Mesodermal cell (in vitro differentiated cells): ENCODE results near the gene GPR101. TPM values are rescaled to one million over a fixed set of nuclear protein-coding genes. Genes with fewer than 3 reads are reported as not detected.

Source experiments
- H3K27ac ChIP-seq: 2 replicates; pipeline ENCODE4 v1.7.0; 2013; ENCODE audit warnings: mild to moderate bottlenecking, low read depth, low read length, moderate library complexity; ENCODE audit not compliant: severe bottlenecking
- H3K36me3 ChIP-seq: 2 replicates; pipeline ENCODE4 v1.7.1; 2013; ENCODE audit warnings: mild to moderate bottlenecking, low read length, moderate library complexity; ENCODE audit not compliant: control insufficient read depth, insufficient read depth
- H3K4me1 ChIP-seq: one replicate; pipeline ENCODE4 v1.7.1; 2013; ENCODE audit warnings: mild to moderate bottlenecking, low read length; ENCODE audit not compliant: insufficient read depth, control insufficient read depth, poor library complexity, severe bottlenecking
- H3K4me3 ChIP-seq: 2 replicates; pipeline ENCODE4 v1.7.0; 2013; ENCODE audit warnings: low read length, control low read depth, mild to moderate bottlenecking; ENCODE audit not compliant: insufficient read depth, poor library complexity, severe bottlenecking; ENCODE audit errors: extremely low read depth
- H3K9me3 ChIP-seq: 2 replicates; pipeline ENCODE4 v1.7.1; 2013; ENCODE audit warnings: mild to moderate bottlenecking, low read length, moderate library complexity; ENCODE audit not compliant: control insufficient read depth
- WGBS, 2 experiments: methylation state at CpG; one replicate each; pipeline ENCODE4 v1.1.5; 2013; ENCODE audit warnings: missing lambda C conversion rate in 2 of 2; ENCODE audit not compliant: insufficient coverage in 2 of 2; 5-methylcytosine and 5-hydroxymethylcytosine counted together
- polyA plus RNA-seq, 2 experiments: library from polyadenylated mRNA; stranded (reverse); fragments of 50-300 nt; gene quantifications; one replicate each; pipeline ENCODE4 v1.2.3, GENCODE V29; 2013

Gene GPR101
- polyA plus RNA-seq (2013, experiment 1 of 2), result not detected
- not detected for polyA plus RNA-seq (2013, experiment 2 of 2)

- H3K4me3 ChIP-seq, result no peak within 1 kb of the TSS
- H3K4me1 ChIP-seq, result no peaks in the 10 kb centered on the region
- H3K36me3 ChIP-seq, result no peaks in the 10 kb centered on the region
- WGBS, 2 experiments, result 10% methylated on average over 11 of the region's 68 CpGs; no CpG with 5 or more reads in 1 of the 2 experiments
- no peaks in the 10 kb centered on the region for H3K9me3 ChIP-seq
- H3K27ac ChIP-seq, result no peak within 1 kb of the TSS
These were observed at the start of gene GPR101 for GRCh38 chrX:137033774-137034507. Gene GPR101 (minus strand): TSS chrX:137033995. CDS start chrX:137031674, 2,321 bp downstream.

- WGBS, 2 experiments, result 100% methylated on average over 1 of the region's 2 CpGs
- no peaks in the 10 kb centered on the region for H3K36me3 ChIP-seq
These were observed 47.4 kb upstream of the GPR101 start for GRCh38 chrX:137081239-137081638.

GRCh38 chrX:137072396-137072795 lies 38.6 kb upstream of the GPR101 start:
- H3K4me3 ChIP-seq, result no peak overlapping the region
- WGBS, 2 experiments, result no CpG with 5 or more reads among the region's 1 CpG
- H3K9me3 ChIP-seq, result no peaks in the 10 kb centered on the region
- H3K36me3 ChIP-seq, result no peaks in the 10 kb centered on the region
- H3K27ac ChIP-seq, result no peak overlapping the region
- H3K4me1 ChIP-seq, result no peaks in the 10 kb centered on the region

More at GRCh38 chrX:137081239-137081638, 47.4 kb upstream of the GPR101 start:
- no peaks in the 10 kb centered on the region for H3K4me1 ChIP-seq
- H3K4me3 ChIP-seq, result no peak overlapping the region
- H3K9me3 ChIP-seq, result no peaks in the 10 kb centered on the region
- H3K27ac ChIP-seq, result no peak overlapping the region

- no peaks in the 10 kb centered on the region for H3K9me3 ChIP-seq
- WGBS, 2 experiments, result no CpG with 5 or more reads among the region's 2 CpGs
- no peak overlapping the region for H3K4me3 ChIP-seq
- no peaks in the 10 kb centered on the region for H3K36me3 ChIP-seq
- no peak overlapping the region for H3K27ac ChIP-seq
- no peaks in the 10 kb centered on the region for H3K4me1 ChIP-seq
These were observed 37.8 kb upstream of the GPR101 start for GRCh38 chrX:137071596-137071995.

- Histone ChIP-seq H3K9me3 (no peaks in the 10 kb centered on the region), H3K4me3 (no peak overlapping the region), H3K36me3 (no peaks in the 10 kb centered on the region), H3K27ac (no peak overlapping the region), H3K4me1 (no peaks in the 10 kb centered on the region)
- no CpG with 5 or more reads among the region's 2 CpGs for WGBS, 2 experiments
These were observed 33.4 kb upstream of the GPR101 start for GRCh38 chrX:137067147-137067546.

- no peak overlapping the region for H3K27ac ChIP-seq
These were observed 29.3 kb upstream of the GPR101 start for GRCh38 chrX:137062915-137063617.

GRCh38 chrX:137058339-137059127 lies 24.7 kb upstream of the GPR101 start:
- Histone ChIP-seq H3K27ac (no peak overlapping the region), H3K36me3 (no peaks in the 10 kb centered on the region), H3K4me3 (no peak overlapping the region), H3K4me1 (no peaks in the 10 kb centered on the region), H3K9me3 (no peaks in the 10 kb centered on the region)
- WGBS, 2 experiments, result no CpG with 5 or more reads among the region's 2 CpGs

More at GRCh38 chrX:137062915-137063617, 29.3 kb upstream of the GPR101 start:
- no CpG with 5 or more reads among the region's 4 CpGs for WGBS, 2 experiments
- Histone ChIP-seq H3K4me3 (no peak overlapping the region), H3K9me3 (no peaks in the 10 kb centered on the region), H3K4me1 (no peaks in the 10 kb centered on the region), H3K36me3 (no peaks in the 10 kb centered on the region)

GRCh38 chrX:137052643-137053235 lies 18.9 kb upstream of the GPR101 start:
- Histone ChIP-seq H3K9me3 (no peaks in the 10 kb centered on the region), H3K27ac (no peak overlapping the region), H3K4me3 (peak overlapping the region; percentile 27), H3K36me3 (no peaks in the 10 kb centered on the region), H3K4me1 (no peaks in the 10 kb centered on the region)
- WGBS, 2 experiments, result no CpG with 5 or more reads among the region's 37 CpGs

- 6% methylated on average over 11 of the region's 37 CpGs; no CpG with 5 or more reads in 1 of the 2 experiments for WGBS, 2 experiments
- Histone ChIP-seq H3K9me3 (no peaks in the 10 kb centered on the region), H3K36me3 (no peaks in the 10 kb centered on the region), H3K4me3 (peak overlapping the region; percentile 27), H3K27ac (no peak overlapping the region), H3K4me1 (no peaks in the 10 kb centered on the region)
These were observed 18.3 kb upstream of the GPR101 start for GRCh38 chrX:137051978-137052642.

- no peaks in the 10 kb centered on the region for H3K9me3 ChIP-seq
- no peaks in the 10 kb centered on the region for H3K36me3 ChIP-seq
- H3K4me1 ChIP-seq, result no peaks in the 10 kb centered on the region
- H3K4me3 ChIP-seq, result no peak overlapping the region
- 100% methylated on average over 1 of the region's 4 CpGs for WGBS, 2 experiments
- H3K27ac ChIP-seq, result no peak overlapping the region
These were observed 11.1 kb upstream of the GPR101 start for GRCh38 chrX:137044893-137045292.
